GM18873 (cell line): ENCODE data around the gene FAM181B.
"Not testable (repeated sequence)": the region's sequence is repeated elsewhere in the genome, so short reads cannot be mapped to it uniquely, and the experiment has no call there.

ENCODE experiments used
- ATAC-seq: cut with Tn5 transposase; IDR thresholded peaks from one replicate; pipeline ENCODE4 v1.9.1; 2021; ENCODE audit warnings: mild to moderate bottlenecking, moderate library complexity, moderate number of reproducible peaks; ENCODE audit not compliant: unreplicated experiment, low FRiP score

Gene FAM181B

GRCh38 chr11:82732734-82733443 lies 775 bp downstream of the FAM181B start:
- ATAC-seq = no peak

DNA sequence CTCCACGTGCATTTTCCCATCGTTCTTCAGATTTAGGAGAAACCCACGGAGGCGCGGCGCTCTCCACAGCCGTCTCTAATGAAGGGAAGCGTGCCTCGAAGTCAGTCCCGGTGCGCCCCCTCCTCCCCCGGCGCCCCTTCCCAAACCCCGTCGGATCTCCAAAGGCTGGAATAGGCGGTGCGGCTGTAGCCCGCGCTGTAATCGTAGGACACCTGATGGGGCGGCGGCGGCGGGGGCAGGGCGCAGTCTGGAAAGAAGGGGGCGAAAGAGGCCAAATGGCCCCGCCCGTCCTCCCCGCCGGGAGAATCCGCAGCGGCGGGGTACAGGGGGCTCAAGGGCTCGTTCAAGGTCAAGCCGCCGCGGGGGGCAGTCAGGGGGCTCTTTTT lies 1.3 kb downstream of the FAM181B start:
- no peak for ATAC-seq

DNA sequence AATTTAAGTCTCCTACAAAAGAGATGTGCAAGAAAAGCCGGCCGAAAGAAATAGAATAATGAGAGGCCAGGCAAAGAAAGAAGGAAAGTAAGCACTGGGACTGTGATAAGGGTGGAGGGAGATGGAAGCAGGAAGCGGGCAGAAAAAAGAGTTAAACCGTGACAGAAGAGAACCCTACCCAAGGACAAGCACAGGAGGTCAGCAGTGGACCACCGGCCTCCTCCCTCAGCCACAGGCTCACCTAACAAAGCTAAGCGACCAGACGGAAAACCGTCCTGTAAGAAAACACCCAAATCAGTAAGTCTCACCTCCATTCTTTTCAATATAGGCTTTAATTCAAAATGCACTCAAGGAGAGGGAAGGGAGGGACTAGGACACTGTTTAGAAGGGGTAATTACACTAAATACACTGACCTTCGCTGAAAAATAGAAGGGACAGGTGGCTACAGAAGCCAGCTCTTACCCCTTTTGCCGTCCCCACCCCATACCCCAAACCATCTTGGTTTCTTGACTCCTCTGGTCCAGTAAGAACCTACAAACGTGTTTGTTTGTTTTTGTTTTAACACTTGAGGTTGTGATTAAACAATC lies 1.9 kb downstream of the FAM181B start:
- no peak for ATAC-seq

DNA sequence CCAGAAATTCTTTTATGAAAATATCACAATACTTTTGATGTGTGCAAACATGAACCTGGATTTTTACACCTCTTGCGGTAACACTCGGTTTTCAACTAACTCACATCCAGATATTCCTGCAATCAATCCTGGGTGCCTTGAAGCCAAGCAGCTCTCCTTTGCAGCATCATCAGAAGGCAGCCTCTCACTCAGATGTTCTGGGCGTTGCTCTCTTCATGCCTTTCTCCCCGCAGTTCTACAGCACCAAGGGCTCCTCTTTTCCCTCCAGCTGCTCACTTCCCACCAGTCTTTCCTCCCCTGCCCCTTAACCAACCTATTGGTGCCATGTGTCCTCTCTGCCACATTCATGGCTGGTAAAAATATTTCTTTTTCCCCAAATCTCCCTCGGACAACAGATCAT lies 2.9 kb downstream of the FAM181B start:
- ATAC-seq = no peak

DNA sequence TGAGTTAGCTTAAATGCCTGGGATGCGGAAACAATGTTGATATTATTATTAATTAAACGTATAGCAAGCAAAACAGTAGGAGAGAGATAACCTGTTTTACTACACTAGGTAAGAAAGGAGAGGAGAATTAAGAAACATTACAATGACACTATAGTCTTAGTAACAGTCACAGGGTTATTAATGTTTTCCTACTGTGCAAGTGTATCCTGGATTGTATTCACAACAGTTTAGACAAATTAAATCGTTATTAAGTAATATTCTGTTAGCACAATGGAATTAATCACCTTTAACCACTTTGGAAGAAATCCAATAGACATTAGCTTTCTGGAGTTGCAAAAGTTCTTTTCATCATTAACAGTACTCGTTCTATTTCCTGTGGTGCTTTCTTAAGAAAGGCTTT lies 3.4 kb downstream of the FAM181B start:
- ATAC-seq = no peak

GRCh38 chr11:82724026-82724425 lies 9.6 kb downstream of the FAM181B start:
- no peak for ATAC-seq

- no peak for ATAC-seq
These were observed 11.4 kb downstream of the FAM181B start for GRCh38 chr11:82722231-82722630.

DNA sequence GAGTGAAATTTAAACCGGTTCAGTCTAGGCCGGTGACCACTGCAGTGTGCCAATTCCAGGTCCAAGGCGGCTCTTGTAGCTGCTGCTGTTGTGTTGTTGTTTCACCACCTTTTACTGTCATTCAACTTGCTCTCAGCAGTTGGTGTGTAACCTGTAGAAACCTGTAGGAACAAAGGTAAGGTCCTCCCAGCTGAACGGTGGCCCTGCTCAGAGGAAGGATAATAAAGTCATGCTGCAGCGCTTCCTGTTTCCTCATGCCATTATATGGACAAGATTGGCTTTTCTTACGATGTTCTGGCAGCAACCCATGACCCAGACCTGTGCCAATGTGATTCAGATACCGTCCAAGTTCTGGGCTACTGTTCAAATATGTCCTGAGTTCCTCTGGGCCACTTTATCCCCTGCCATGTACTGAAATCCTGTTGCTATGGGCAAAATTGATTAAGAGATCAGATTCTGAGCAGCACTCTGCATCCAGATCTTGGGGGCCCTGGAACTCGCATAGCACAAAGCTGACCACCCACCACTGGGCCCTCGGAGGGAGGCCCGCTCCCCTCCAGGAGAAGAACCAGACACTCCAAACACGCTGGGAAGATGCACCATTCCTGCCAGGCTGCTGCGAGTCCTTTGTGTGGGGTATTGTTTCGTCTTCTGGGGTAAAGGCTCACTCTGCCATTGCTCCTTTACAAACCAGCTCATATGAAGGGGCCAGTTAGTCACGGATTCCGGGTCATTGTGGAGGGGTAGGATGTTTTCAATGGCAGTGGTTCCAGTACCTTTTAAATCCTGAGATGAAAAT lies 13.2 kb downstream of the FAM181B start:
- no peak for ATAC-seq

DNA sequence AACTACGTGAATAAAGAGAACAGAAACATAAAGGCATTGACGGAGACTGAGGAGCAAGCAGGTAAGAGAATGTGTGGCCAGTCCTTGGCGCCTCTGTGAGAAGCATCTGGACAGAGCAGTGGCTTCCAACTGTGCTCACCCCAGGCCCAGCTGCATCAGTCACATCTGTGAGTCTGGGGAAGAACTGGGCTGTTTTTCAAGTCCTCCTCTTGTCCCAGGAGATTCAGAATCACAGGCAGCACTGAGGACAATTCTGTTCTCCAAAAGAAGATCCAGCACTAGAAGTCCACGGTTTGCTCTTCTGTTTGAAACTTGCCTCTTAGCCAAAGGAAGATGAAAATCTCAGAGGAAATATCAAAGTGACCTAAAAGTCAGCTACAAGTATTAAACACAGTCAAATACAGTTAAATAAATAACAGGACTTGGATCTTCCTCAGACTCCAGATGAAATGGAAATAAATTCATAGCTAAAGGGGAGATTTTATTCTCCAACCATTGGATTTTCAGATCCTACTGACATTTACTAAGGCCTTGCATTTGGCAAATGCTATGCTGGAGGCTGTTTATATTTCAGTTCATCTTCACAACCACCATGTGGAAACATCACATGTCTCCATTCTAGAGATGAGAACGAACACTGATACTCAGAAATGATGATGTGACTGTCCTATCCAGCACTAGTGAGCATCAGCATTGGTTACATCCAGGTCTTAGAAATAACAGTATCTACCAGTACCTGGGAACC lies 14.1 kb downstream of the FAM181B start:
- no peak for ATAC-seq

GRCh38 chr11:82718821-82719220 lies 14.8 kb downstream of the FAM181B start:
- no peak for ATAC-seq

DNA sequence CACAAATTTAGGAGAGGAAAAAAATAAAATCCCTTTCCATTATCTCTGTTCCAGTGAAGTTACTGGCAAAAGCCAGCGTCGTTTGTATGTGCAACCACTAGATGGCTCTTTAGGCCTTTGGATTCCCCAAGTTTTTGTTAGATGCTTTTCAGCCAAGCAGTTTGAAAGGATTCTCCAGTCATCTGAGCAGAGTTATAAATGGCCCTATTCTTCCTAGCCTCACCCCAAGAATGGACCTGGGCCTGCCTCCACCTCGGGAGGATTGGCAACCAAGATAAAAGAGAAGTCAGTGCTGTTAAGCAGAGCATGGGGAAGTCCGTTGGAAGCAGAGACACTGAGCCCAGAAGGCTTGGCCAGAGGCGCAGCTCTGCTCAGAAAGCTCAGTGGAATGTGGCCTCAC lies 15.4 kb downstream of the FAM181B start:
- no peak for ATAC-seq

DNA sequence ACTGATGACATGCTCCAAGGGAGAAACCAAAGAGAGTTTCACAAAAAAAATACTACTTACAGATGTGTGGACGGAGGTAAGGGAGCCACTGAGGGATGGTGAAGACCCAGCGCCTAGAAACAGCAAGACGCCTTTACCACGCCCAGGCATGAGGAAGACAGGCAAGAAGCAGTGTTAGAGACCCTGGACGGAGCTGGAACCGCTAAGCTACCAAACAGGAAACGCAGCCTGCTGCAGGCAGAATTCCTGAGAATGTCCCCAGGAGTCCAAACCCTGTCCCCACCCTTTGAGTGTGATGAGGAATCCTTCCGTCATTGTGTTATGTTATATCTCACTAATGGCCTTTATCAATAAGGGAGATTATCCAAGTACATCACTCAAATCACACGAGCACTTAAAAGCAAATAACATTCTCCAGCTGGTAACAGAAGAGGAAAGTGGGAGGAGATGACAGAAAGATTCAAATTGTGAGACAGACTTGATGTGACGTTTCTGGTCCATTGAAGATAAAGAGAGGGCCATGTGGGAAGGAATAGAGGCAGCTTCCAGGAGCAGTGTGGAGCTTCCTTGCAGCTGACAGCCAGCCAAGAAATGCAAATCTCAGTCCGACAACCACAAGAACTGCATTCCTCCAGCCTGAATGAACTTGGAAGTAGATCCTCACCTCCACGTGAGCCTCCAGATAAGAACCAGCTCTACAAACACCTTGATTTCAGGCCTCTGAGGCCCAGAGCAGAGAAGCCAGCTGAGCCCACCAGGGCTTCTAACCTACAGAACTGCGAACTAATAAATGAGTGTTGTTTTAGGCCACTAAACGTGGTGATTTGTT lies 19.1 kb downstream of the FAM181B start:
- ATAC-seq = no peak

GRCh38 chr11:82711648-82712047 lies 22.0 kb downstream of the FAM181B start:
- no peak for ATAC-seq

GRCh38 chr11:82703796-82704195 lies 29.9 kb downstream of the FAM181B start:
- no peak for ATAC-seq

GRCh38 chr11:82703226-82703625 lies 30.4 kb downstream of the FAM181B start:
- ATAC-seq = no peak

GRCh38 chr11:82701847-82702520 lies 31.7 kb downstream of the FAM181B start:
- ATAC-seq = no peak

- no peak for ATAC-seq
These were observed 34.9 kb downstream of the FAM181B start for GRCh38 chr11:82698576-82699352.

- no peak for ATAC-seq
These were observed 40.7 kb downstream of the FAM181B start for GRCh38 chr11:82692981-82693380.

DNA sequence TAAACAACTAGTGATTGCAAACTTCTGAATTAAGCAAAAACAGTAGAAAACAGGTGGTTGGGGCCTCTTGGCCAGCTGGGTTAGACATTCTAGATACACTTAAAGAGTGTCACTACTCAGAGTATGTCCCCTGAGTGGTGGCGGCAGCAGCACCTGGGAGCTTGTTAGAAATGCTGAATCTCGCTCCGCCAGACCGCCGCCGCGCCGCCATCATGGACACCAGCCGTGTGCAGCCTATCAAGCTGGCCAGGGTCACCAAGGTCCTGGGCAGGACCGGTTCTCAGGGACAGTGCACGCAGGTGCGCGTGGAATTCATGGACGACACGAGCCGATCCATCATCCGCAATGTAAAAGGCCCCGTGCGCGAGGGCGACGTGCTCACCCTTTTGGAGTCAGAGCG lies 44.3 kb downstream of the FAM181B start:
- ATAC-seq = not testable (repeated sequence)
